ENCODE measurements around the gene FTSJ3. TPM values are rescaled to one million over a fixed set of nuclear protein-coding genes. Genes with fewer than 3 reads are reported as not detected.

The FTSJ3 gene
- polyA plus RNA-seq, 1 of the 3 experiments (the other 2 are of a cell fraction) = 148 TPM

- Histone ChIP-seq H3K4me3 (ENCODE audit: low read depth in 2 of 2, low read length in 1 of 2) (peak within 1 kb of the TSS; percentile 82 to 88), H3K27me3 (ENCODE audit: insufficient read depth) (no peaks in the 10 kb centered on the region), H3K4me2 (peak within 1 kb of the TSS; percentile 89), H3K4me1 (ENCODE audit: control insufficient read depth in 1 of 2, insufficient read depth in 2 of 2, low read depth in 1 of 2, low read length in 1 of 2) (peaks cover 0 to 9% of the 10 kb centered on the region in 2 experiments; a peak in 2 of 4 replicates), H3K9ac (peak within 1 kb of the TSS; percentile 86), H3K9me2 (no peaks in the 10 kb centered on the region), H4K20me1 (ENCODE audit: insufficient read depth) (peaks cover 63% of the 10 kb centered on the region), H3K79me2 (ENCODE audit: insufficient read depth) (peaks cover 91% of the 10 kb centered on the region), H3F3A (replicated peaks; ENCODE audit: insufficient read depth) (peaks cover 12% of the 10 kb centered on the region), H2AFZ (ENCODE audit: low read depth) (peak within 1 kb of the TSS; percentile 57; the same call in 1 of the 2 replicates), H3K27ac (ENCODE audit: low read depth in 2 of 2, low read length in 1 of 2) (peak within 1 kb of the TSS; percentile 100), H3K9me3 (no peaks in the 10 kb centered on the region), H3K36me3 (replicated peaks in 1 of 2; ENCODE audit: control insufficient read depth in 1 of 2, insufficient read depth in 2 of 2, low read length in 1 of 2) (peaks cover 16 to 27% of the 10 kb centered on the region in 2 experiments)
- peak; percentile 100 for DNase-seq
- ChIA-PET POLR2A (interaction anchor here (0.6 to 2.0 kb wide), 28 partner anchors 9 to 348 kb away, joined by 3 to 15 read pairs (median 4); partner anchors contain the start of genes ACE, CYB561, LIMD2 and MAP3K3), CTCF (interaction anchor here (0.7 to 3.7 kb wide), 22 partner anchors 9 to 357 kb away, joined by 3 to 26 read pairs (median 4); partner anchors contain the start of genes ERN1 and PSMC5)
- WGBS (ENCODE audit: low lambda C conversion rate) = under 1% methylated on average over 67 of the region's 74 CpGs
- peak; percentile 94 for TF ChIP-seq ZBTB33 (IDR thresholded peaks at IDR 0.05; ENCODE audit: borderline replicate concordance, low read depth)
- TF ChIP-seq MEF2A (IDR thresholded peaks at IDR 0.05; ENCODE audit: borderline replicate concordance, low read depth) = no peak
- TF ChIP-seq FOXM1 (IDR thresholded peaks at IDR 0.05; ENCODE audit: low read depth) = no peak
- TF ChIP-seq RCOR1 (IDR thresholded peaks at IDR 0.05; ENCODE audit: low read length) = 0 out of 2 replicates have a peak, but pooled peaks have one; percentile 9
- peak; percentile 77 for TF ChIP-seq USF2 (IDR thresholded peaks at IDR 0.05; ENCODE audit: borderline replicate concordance, low read depth, low read length)
- no peak for TF ChIP-seq SMC3 (IDR thresholded peaks at IDR 0.05; ENCODE audit: low read depth, low read length)
- no peak for TF ChIP-seq CTCF (IDR thresholded peaks at IDR 0.05)
- no peak for TF ChIP-seq TEAD4 (IDR thresholded peaks at IDR 0.05; ENCODE audit: borderline replicate concordance, insufficient read depth)
- TF ChIP-seq TCF12 (IDR thresholded peaks at IDR 0.05) = 0 out of 2 replicates have a peak, but pooled peaks have one; percentile 28
- no peak; the same call in 1 of the 2 replicates for TF ChIP-seq NFIC (IDR thresholded peaks at IDR 0.05; ENCODE audit: borderline replicate concordance)
- TF ChIP-seq SIN3A (IDR thresholded peaks at IDR 0.05; ENCODE audit: borderline replicate concordance, low read depth, low read length) = peak; percentile 71
- peak; percentile 98 for TF ChIP-seq MXI1 (IDR thresholded peaks at IDR 0.05; ENCODE audit: low read depth, low read length)
- peak; percentile 84 for TF ChIP-seq NRF1 (IDR thresholded peaks at IDR 0.05; ENCODE audit: low read depth, low read length)
- no peak for TF ChIP-seq IRF3 (IDR thresholded peaks at IDR 0.05; ENCODE audit: low read depth, low read length)
- TF ChIP-seq EP300 (IDR thresholded peaks at IDR 0.05; ENCODE audit: borderline replicate concordance in 1 of 2, low read depth in 1 of 2, low read length in 1 of 2) = peak in 1 of 2 experiments; percentile 40; a peak in 2 of 4 replicates
- 0 out of 2 replicates have a peak, but pooled peaks have one; percentile 22 for TF ChIP-seq REST (IDR thresholded peaks at IDR 0.05; ENCODE audit: low read depth, low read length)
- no peak for TF ChIP-seq JUND (IDR thresholded peaks at IDR 0.05)
- no peak for TF ChIP-seq RXRA (IDR thresholded peaks at IDR 0.05; ENCODE audit: borderline replicate concordance, low read depth)
- TF ChIP-seq GATA2 (CRISPR knock-in tag; IDR thresholded peaks at IDR 0.05) = no peak
- peak; percentile 89; the same call in 1 of the 2 replicates for TF ChIP-seq TAF1 (IDR thresholded peaks at IDR 0.05; ENCODE audit: borderline replicate concordance, low read depth, low read length)
- no peak for TF ChIP-seq FOXJ3 (CRISPR knock-in tag; IDR thresholded peaks at IDR 0.05)
These were observed 54.0 kb downstream of the FTSJ3 start, which contains the start of gene CCDC47 for GRCh38 chr17:63773272-63774140. TSS of gene CCDC47 (minus strand) at chr17:63773597. CDS start at chr17:63766175, 7,422 bp downstream.
